Measurements from ENCODE around the gene PRDM16. TPM values are rescaled to one million over a fixed set of nuclear protein-coding genes. Genes with fewer than 3 reads are reported as not detected.

The PRDM16 gene
- total and polyA plus RNA-seq, 2 experiments from 2014 or later, result 41.8 to 55.8 TPM

- Histone ChIP-seq H3K27me3 (no peaks in the 10 kb centered on the region), H3K4me1 (ENCODE audit: low read depth) (no peaks in the 10 kb centered on the region), H3K9me3 (ENCODE audit: low read depth) (no peaks in the 10 kb centered on the region), H3K27ac (no peak overlapping the region), H3K4me3 (no peak overlapping the region), H3K36me3 (no peaks in the 10 kb centered on the region)
- DNase-seq (ENCODE audit: low read depth in 1 of 2, low spot score in 1 of 2), result no peak
- no peak for TF ChIP-seq CTCF (IDR thresholded peaks at IDR 0.05; ENCODE audit: low read depth, low read length)
Observed at GRCh38 chr1:3145532-3146325, 76.7 kb downstream of the PRDM16 start.

GRCh38 chr1:3146458-3146857 lies 77.5 kb downstream of the PRDM16 start:
- Histone ChIP-seq H3K27me3 (no peaks in the 10 kb centered on the region), H3K4me3 (no peak overlapping the region), H3K27ac (no peak overlapping the region), H3K9me3 (ENCODE audit: low read depth) (no peaks in the 10 kb centered on the region), H3K4me1 (ENCODE audit: low read depth) (no peaks in the 10 kb centered on the region), H3K36me3 (no peaks in the 10 kb centered on the region)
- DNase-seq (ENCODE audit: low read depth in 1 of 2, low spot score in 1 of 2), result no peak
- TF ChIP-seq CTCF (IDR thresholded peaks at IDR 0.05; ENCODE audit: low read depth, low read length), result no peak

- Histone ChIP-seq H3K9me3 (ENCODE audit: low read depth) (no peaks in the 10 kb centered on the region), H3K27me3 (no peaks in the 10 kb centered on the region), H3K4me3 (no peak overlapping the region), H3K4me1 (ENCODE audit: low read depth) (no peaks in the 10 kb centered on the region), H3K36me3 (no peaks in the 10 kb centered on the region), H3K27ac (no peak overlapping the region)
- no peak for DNase-seq (ENCODE audit: low read depth in 1 of 2, low spot score in 1 of 2)
- no peak for TF ChIP-seq CTCF (IDR thresholded peaks at IDR 0.05; ENCODE audit: low read depth, low read length)
Observed at GRCh38 chr1:3146907-3147306, 77.9 kb downstream of the PRDM16 start.

- no peak for TF ChIP-seq CTCF (IDR thresholded peaks at IDR 0.05; ENCODE audit: low read depth, low read length)
- H3K4me1 ChIP-seq (ENCODE audit: low read depth), result no peaks in the 10 kb centered on the region
- H3K4me3 ChIP-seq, result no peak overlapping the region
- DNase-seq (ENCODE audit: low read depth in 1 of 2, low spot score in 1 of 2), result no peak
- H3K9me3 ChIP-seq (ENCODE audit: low read depth), result no peaks in the 10 kb centered on the region
- no peak overlapping the region for H3K27ac ChIP-seq
- no peaks in the 10 kb centered on the region for H3K27me3 ChIP-seq
- no peaks in the 10 kb centered on the region for H3K36me3 ChIP-seq
Observed at GRCh38 chr1:3148171-3148570, 79.2 kb downstream of the PRDM16 start.

- Histone ChIP-seq H3K9me3 (ENCODE audit: low read depth) (no peaks in the 10 kb centered on the region), H3K27ac (no peak overlapping the region), H3K4me3 (no peak overlapping the region), H3K4me1 (ENCODE audit: low read depth) (no peaks in the 10 kb centered on the region), H3K27me3 (no peaks in the 10 kb centered on the region), H3K36me3 (no peaks in the 10 kb centered on the region)
- no peak for DNase-seq (ENCODE audit: low read depth in 1 of 2, low spot score in 1 of 2)
- TF ChIP-seq CTCF (IDR thresholded peaks at IDR 0.05; ENCODE audit: low read depth, low read length), result no peak
Observed at GRCh38 chr1:3149277-3149676, 80.3 kb downstream of the PRDM16 start.

Data from cardiac muscle cell (in vitro differentiated cells and primary cell).